GM21515 (cell line): ENCODE measurements around the gene MED13L.
"Not testable (repeated sequence)": the region's sequence is repeated elsewhere in the genome, so short reads cannot be mapped to it uniquely, and the experiment has no call there.

Source experiments
- ATAC-seq: cut with Tn5 transposase; IDR thresholded peaks from one replicate; pipeline ENCODE4 v1.9.1; 2021; ENCODE audit not compliant: unreplicated experiment

MED13L gene

DNA sequence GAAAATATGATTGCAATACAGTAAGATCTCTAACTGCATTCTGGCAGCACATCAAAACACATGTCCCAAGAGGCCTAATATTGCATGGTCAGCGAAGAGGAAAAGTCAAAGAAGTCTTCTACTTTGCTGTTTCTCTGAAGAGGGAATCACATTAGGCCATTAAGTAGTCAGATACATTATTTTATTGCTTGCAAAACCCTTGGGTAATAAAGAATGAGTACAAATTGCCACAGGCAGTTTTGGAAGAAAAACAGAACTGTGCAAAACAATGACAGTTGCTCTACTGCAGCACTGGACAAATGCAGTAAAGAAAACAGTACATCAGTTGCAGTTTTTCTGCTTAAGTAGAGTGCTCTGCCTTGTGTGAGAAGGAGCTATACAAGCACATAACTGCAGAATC, 211.9 kb downstream of the MED13L start:
- ATAC-seq = no peak

DNA sequence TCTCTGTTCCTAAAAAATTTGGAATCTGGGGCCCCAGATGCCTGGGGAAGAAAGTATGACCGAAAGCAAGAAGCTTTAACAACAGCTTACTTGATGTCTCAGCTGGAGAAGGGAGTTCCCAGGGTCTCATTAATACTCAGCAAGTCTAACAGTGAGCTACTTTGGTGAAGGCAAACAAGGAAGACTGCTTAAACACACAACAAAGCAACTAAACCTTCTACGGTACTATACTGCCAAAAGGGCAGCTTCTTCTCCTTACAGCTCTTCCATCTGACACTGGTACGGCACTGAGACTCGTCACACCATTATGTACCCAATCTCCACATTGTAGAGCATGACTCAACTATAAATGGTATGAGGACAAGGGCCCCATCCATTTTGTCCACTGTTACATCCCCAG, 213.0 kb downstream of the MED13L start:
- no peak for ATAC-seq

DNA sequence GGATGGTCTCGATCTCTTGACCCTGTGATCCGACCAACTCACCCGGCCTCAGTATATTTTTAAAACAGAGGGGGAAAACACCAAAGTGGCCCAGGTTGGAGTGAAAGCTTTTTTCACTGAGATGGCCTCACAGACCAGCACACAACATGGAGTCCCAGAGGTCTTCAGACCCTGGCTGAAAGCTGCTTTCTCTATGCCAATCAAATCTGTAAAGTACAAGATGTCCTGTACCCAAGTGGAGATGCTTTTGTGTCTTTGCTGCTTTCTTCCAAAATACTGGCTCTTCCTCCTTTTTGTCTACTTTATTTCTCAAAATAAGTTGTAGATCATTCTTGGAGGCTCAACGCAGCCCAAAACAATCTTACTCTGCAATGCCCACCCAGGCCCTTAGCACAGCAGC, 214.8 kb downstream of the MED13L start:
- no peak for ATAC-seq

DNA sequence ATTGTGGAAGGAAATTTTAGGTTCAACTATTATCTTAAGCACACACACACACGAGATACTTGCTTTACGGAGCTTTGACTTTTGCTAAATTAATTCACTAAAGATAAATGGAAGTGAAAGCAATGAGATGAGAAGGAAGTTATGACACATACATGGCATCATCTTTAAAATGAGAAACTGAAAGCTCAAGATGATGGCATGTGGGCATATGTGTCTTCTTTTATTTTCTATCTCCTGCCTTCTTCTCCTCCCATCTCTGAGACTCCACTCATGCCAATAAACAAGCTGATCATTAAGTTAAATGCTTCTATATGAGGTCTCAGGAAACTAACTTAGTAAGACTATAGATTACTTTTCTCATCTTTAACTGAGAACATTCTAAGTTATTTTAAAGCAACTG, 216.7 kb downstream of the MED13L start:
- peak; percentile 79 for ATAC-seq

DNA sequence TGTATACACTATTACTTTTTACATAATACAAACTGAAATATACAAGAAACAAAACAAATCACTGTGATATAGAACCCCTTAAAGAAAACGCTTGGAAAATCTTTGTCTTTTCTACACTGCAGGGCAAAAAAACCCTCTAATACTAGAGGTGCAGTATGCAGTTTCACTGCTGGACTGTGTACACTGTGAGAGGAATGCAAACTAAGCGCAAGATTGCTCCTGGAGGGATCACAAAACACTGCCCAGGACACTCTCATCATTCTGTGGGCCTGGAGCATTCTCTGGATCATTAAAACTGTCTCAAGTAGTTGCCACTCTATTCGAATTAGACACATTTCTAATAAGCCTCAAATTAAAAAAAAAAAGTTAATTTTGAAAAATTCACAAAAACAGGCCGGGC, 217.6 kb downstream of the MED13L start:
- ATAC-seq = no peak

DNA sequence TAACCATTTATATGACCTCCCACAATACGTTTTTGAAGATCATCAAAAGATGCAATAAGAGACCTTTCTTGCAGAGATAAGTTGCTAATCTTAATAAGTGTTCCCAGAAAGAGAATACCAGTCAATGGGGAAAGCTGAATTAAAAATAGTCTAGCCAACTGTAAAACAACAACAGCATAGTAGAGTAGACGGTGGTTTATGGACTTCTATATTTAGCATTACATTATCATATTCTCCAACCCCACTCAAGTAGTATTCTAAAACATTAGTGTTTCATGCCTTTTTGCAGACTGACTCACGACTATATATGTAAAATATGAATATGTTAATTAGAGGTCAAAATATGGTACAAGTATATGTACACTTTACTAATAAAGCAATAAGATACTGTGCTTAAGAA, 218.9 kb downstream of the MED13L start:
- ATAC-seq = no peak

DNA sequence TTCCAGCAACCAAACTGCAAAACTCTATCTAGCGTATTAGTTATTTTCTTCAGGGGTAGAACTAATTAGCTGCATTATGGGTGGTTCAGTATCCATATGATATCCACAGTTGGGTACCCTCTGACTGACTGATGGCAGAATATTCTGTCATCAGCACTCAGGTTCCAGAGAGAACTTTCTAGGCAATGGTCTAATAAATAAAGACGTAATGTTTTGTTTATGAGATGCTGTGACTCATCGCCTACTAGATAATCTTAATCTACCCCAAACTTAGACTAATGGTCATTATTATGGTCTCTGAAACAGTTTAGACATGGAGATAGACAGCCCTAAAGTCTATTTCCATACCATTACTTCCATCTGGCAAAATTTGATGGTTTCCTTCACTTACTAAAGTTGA, 220.1 kb downstream of the MED13L start:
- no peak for ATAC-seq

DNA sequence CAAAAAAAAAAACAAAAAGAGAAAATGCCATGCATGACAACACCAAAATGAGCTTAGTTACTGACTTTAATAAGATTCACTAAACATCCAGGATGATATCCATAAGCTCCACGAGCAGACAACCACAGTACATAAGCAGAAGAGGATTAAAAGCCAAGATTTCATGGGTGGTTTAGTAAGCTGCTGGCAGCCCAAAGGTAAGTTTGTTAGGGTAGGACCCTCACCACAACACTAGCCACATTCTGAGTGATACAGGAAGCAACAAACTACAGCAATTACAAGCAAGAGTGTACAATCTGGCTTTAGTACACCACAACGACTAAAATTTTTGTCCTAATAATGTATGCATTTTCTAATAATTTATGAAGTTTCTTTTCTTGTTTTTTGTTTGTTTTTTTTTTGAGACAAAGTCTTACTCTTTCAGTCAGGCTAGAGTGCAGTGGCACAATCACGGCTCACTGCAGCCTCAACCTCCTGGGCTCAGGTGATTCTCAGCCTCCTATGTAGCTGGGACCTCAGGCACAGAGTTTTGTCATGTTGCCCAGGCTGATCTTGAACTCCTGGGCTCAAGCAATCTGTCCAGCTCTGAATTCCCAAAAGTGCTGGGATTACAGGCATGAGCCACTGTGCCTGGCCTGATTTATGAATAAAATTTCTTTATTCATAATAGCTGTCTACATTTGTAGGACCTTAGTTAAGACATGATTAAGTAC, 221.4 kb downstream of the MED13L start:
- no peak for ATAC-seq

DNA sequence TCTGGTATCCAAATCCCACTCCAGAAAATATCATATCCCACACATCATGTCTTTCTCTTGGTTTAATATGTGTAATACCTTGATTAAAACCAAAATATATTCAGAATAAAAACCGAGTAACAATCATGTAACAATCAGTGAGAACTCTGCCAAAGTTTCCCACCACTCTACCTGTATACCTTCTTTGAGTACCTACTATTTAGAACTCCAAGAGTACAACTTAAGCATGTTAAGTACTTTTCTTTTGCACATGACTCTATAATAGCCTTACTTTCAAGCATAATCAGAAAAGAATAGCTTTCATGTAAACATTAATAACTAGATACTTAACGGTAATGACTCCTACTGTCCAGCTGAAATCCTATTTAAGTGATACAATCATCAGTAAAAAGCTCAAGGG, 223.2 kb downstream of the MED13L start:
- ATAC-seq = no peak

DNA sequence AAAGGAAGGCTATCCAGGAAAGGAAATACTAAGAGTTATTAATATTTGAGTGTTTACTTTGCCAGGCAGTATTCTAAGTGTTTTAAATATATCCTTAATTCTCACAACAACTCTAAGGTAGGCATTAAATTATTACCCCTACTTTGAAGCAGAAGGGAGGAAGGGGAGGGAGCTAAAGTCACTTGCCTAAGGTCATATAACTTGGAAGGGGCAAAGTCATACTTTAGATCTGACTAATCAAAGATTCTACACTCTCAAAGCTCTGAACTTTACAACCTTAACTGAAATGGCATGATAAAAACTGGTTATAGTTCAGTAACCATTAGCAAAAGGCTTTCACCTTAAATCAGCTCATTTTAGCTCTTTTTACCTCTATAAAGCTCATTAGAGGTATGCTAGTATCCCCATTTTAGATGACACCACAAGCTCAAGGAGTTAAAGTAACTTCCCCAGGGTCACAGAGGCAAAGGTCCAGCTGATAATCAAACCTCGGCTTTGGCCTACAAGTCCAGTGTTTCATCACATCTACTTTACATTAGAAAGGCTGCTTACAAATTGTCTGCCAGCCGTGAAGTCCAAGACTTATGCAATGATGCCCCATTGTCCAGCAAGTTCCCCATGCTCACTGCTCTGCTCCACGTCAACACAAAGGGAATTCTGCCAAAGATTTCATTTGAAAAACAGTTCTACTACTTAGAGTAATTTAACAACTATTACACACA, 223.9 kb downstream of the MED13L start:
- ATAC-seq = no peak

DNA sequence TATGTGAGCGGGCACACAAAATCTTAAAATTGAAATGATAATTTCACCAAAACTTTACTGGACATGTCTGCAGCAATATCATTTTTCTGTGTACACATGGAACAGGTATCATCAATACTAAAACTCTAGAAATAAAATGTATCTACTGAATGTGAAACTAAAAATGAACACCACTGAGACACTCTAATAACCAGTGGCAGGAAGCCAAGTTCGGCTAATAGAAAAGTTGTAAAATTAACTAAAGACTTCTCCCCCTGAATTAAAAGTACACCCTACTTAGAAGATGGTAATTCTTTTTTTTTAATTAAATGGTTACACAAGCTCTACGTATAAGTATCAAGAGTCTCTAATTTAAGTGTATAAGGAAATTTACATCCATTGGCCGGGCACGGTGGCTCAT, 227.2 kb downstream of the MED13L start:
- no peak for ATAC-seq

DNA sequence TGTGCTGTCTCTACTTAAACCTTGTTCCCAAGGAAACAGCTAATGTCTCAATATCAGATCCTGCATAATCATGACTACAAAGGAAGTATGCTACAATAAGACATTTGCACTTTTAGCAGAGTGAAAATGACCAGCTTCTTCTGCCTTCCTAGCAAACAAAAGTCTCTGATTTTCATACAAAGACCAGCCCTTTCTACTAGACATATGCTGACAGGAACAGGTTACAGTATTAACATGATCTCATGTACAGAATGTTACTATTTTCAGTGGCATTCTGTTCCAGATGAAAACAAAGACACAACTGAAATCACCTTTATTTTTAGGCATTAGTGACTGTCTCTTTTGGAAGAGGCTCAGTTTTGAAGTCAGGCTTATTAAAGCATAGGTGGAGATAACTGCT, 228.6 kb downstream of the MED13L start:
- ATAC-seq = no peak

DNA sequence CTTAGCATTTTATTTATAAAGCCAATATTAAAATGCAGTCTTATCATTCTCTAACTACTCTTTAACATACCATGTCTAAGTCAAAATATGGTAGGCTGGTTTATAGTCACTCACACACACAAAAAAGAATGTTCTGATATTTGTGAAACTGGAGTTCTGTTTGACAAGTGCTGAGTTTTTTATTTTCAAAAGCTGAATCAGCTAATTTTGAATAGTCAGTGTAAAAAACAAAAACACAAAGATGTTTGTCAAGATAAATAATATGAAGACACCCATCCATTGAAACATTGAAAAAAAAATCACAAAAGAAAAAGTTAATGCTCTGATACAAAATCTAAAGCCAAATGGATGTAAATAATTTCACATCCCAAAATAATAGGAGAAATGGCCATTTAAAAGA, 231.5 kb downstream of the MED13L start:
- ATAC-seq = no peak

DNA sequence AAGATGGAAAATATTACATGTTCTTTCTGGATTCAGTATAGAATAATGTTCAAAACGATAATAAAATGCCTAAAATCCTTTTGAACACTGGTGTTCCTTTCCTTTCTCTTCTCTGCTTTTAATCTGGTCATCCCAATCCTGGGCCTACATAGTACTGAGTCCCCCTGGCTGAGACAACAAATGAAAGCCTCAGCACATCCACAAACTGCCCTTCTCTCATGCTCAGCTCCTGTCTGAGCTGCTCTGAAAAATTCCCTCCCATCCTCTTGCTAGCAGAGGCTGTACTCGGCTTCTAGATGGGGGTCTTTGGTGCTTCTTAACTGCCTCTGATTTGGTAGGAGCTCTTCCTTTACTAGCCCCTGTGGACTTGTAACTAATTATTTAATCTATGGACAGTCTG, 232.3 kb downstream of the MED13L start:
- ATAC-seq = no peak

DNA sequence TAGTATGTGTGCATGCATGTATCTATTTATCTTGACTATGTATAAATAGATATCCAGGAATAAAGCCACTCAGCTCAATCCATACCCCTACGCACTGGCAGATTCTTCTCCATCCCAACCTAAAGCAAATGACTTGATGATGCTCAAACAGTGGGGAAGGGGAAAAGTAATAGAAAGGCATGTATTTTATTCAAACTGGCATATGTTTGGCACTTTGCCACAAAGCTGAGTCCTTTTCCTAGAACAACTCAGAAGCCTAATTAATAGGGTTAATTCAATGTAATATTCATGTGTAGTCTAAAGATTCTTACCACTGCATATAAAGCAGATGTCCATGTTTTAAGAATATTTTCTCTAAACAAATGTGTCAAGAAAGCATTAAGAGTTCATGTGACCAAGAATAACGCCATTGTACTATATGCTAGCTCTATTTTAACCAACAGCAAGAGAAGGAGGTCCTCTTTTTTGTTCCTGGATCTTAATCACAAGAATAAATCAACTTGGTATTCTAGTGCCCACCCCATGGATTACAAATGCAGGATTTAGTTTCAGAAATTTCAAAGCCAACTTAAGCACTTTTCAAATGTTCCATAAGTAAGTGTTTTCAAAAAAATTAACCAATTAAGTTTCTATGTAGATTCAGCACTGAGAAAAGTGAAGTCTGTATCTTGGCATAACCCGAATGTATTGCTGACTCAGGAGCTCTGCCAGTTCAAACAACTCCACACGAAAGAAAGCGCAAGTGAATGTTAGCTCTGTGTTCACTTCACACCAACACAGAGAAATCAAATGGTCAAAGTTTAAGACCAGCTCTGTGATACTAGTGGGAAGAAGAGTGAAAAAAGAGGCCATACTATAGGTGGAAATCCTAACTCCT, 233.6 kb downstream of the MED13L start:
- ATAC-seq = no peak

DNA sequence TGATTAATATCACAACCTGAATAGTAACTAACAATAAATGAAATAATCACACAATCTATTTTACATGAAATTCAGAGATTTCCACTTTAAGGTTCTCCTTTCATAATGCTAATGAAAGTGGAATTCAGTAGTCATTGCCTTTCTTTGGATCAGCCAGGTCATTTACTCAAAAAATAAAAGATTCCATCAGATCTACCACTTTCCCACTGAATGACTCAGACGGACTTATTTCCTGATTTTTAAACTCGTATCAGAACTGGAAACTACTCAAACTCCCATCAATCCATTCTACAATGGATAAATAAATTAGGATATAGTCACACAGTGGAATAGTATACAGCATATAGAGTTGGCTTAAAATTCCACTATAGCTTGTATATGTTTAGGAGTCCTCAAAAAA, 237.1 kb downstream of the MED13L start:
- ATAC-seq = no peak

DNA sequence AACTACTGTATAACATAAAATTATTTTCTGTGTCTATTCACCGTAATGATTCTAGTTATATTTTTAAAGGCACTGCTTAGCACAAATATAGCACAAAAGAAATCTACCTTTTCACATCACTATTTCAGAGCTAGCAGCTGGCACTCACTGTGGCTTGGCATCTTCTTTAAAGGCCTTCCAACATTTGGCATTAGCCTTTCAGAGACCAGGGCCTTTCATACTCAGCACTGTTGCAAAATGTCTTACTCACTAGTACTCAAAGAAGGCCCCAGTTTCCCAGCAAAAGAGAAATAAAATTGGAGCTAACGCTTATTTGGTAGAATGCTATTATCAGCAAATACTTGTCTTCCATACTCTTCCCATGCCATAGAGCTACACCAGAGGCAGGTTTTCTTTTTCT, 238.4 kb downstream of the MED13L start:
- no peak for ATAC-seq

DNA sequence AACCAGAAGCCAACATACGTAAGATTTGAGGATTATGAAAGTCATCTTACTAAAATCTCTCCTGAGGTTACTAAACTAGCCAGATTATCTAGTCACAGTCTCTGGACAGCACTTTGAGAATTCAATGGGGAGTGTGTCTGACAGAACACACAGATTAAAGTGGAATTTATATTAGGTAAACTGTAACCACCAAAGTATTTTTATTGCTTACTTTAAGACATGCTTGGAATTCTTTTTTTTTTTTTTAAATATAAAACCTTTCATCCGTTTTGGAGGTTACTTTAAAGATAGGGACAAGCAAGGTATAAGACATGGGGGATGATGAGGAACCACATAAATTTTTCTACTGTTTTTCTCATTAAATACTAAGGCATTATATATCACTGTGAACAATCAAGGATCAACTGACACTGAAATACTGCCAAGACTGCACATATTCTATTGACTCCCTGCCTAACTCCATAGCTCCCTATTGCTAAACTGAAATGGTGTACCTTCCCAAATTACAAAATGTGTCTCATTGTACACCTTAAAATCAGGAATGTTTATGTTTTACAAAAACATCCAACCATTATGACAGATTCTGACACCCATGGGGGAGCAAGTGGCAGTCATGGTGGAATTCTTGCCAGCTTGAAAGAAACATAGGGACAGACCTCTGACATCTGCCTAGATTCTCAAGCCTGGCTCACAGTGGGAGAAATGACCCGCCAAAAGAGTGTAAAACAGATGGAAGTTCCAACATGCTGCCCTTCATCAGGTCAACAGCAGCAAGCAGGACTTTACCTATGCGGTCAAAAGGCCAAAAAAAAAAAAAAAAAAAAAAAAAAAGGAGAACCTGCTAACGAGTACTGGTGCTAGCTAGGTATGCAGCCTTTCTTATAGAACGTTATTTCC, 239.3 kb downstream of the MED13L start:
- no peak for ATAC-seq

DNA sequence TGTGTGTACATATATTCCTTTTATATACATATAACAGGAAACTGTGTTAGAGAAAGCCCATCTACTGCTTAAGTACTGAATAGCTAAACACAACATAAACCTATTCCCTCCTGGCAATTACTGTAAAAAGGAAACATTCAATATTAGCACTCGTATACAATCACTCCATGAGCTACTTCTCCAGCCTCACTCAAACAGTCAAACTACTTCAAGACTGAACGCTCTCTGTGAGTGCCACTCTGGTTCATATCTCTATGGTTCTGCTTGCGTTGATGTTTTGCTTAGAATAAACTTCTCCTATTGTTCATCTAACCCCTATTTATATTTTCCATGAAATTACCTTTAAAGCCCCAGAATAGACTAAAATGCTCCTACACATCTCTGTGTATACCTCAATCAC, 243.7 kb downstream of the MED13L start:
- no peak for ATAC-seq

DNA sequence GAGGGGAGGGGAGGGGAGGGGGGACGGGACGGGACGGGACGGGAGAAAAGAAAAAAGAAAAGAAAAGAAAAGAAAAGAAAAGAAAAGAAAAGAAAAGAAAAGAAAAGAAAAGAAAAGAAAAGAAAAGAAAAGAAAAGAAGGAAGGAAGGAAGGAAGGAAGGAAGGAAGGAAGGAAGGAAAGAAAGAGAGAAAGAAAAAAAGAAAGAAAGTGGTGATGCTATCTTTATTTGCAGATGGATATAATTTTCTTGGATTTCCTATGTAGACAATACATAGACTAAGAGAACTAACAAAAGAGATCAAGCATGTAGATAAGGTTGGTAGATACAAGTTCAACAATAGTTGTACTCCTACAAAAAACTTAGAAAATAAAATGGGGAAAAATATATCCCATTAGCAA, 245.9 kb downstream of the MED13L start:
- not testable (repeated sequence) for ATAC-seq

DNA sequence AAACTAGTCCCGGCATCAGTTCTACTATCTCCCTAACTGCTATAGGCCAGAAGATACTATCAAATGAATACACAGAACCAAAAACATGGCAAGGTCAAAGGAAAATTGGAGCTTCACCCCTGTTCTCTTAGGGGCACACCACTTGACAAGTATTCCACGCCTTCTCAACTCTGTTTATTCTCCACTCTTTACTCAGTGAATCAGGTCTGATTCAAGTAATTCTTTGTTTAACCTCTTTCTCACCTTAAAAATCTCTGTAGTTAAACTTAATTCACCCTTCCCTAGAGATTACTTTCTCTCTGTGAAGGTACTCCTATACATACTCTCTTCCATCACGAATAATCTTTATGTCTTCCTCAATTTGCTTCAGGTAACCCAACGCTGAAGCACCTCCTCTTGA, 248.9 kb downstream of the MED13L start:
- ATAC-seq = no peak
